Measurements from ENCODE around the gene SYNPO2.

DNA sequence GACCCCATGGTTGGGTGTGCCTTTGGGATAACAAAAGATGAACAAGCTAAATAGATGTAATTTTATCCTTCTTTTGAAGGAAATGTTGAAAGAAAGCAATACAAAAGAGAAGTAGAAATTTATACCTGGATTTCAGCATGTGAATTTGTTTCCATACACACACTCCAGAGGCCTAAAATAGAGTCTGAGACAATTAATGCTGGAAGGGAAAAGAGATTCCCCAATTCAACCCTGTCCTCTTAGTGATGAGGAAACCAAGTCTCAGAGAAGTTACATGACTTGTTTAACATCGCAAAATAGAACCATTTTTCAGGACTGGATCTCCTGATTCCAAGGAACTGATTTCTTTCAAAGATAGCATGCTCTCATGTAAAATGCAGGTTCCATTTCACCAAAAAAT is 209.7 kb downstream of the SYNPO2 start:
- TF ChIP-seq POLR2A (IDR thresholded peaks at IDR 0.05; ENCODE audit: extremely low read depth, insufficient read length), result no peak
- TF ChIP-seq, protein P1, sequence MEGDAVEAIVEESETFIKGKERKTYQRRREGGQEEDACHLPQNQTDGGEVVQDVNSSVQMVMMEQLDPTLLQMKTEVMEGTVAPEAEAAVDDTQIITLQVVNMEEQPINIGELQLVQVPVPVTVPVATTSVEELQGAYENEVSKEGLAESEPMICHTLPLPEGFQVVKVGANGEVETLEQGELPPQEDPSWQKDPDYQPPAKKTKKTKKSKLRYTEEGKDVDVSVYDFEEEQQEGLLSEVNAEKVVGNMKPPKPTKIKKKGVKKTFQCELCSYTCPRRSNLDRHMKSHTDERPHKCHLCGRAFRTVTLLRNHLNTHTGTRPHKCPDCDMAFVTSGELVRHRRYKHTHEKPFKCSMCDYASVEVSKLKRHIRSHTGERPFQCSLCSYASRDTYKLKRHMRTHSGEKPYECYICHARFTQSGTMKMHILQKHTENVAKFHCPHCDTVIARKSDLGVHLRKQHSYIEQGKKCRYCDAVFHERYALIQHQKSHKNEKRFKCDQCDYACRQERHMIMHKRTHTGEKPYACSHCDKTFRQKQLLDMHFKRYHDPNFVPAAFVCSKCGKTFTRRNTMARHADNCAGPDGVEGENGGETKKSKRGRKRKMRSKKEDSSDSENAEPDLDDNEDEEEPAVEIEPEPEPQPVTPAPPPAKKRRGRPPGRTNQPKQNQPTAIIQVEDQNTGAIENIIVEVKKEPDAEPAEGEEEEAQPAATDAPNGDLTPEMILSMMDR (IDR thresholded peaks at IDR 0.05; ENCODE audit: low read depth, low read length), result no peak
- no peak for TF ChIP-seq MAX (IDR thresholded peaks at IDR 0.05; ENCODE audit: low read depth, low read length)
- no peak for TF ChIP-seq MYC (IDR thresholded peaks at IDR 0.05; ENCODE audit: low read depth, low read length)

Data from NB4 (cell line).